ENCODE measurements around the gene TUT7. TPM values are rescaled to one million over a fixed set of nuclear protein-coding genes. Genes with fewer than 3 reads are reported as not detected.

TUT7 gene
- total RNA-seq, 1 donor from 2014 or later: 28.5 TPM

DNA sequence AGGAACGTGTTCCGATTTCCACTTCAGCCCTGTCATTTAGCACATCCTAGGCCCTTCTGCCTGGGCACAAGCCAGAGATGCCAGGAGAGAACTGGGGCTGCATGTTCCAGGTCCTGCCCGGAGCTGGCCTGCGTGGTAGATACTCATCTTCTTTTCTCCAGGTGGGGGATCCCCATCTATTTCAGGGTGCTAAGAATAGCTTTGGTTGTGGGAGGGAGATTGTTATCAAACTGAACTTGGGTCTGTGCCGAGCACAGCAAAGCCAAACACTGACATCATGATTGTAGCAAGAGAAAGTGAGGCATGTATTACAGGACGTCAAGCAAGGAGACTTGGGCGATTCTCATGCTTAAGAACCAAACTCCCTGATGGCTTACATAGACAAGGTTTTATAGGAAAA lies 113.0 kb downstream of the TUT7 start:
- Mint-ChIP-seq H3K9me3 (no peaks in the 10 kb centered on the region), H3K27ac (no peak overlapping the region), H3K4me3 (no peak overlapping the region), H3K36me3 (no peaks in the 10 kb centered on the region), H3K4me1 (peaks cover 3% of the 10 kb centered on the region), H3K27me3 (ENCODE audit: insufficient read depth, low read depth) (no peaks in the 10 kb centered on the region)
- Histone ChIP-seq H4K20me1 (ENCODE audit: low read depth) (no peaks in the 10 kb centered on the region), H3K9ac (no peak overlapping the region), H3K27ac (no peak overlapping the region), H3F3A (ENCODE audit: low read depth) (peaks cover 6% of the 10 kb centered on the region), H3K27me3 (no peaks in the 10 kb centered on the region), H3K36me3 (no peaks in the 10 kb centered on the region), H3K4me1 (peaks cover 7% of the 10 kb centered on the region), H3K79me2 (ENCODE audit: low read depth) (no peaks in the 10 kb centered on the region), H3K4me3 (no peak overlapping the region), H3K9me3 (ENCODE audit: low read depth) (no peaks in the 10 kb centered on the region), H3K4me2 (no peak overlapping the region), H2AFZ (replicated peaks) (no peak overlapping the region)
- no peak for DNase-seq (ENCODE audit: low spot score)
- TF ChIP-seq EZH2 (IDR thresholded peaks at IDR 0.05): no peak
- TF ChIP-seq EZH2phosphoT487 (IDR thresholded peaks at IDR 0.05): no peak
- TF ChIP-seq, protein P1, sequence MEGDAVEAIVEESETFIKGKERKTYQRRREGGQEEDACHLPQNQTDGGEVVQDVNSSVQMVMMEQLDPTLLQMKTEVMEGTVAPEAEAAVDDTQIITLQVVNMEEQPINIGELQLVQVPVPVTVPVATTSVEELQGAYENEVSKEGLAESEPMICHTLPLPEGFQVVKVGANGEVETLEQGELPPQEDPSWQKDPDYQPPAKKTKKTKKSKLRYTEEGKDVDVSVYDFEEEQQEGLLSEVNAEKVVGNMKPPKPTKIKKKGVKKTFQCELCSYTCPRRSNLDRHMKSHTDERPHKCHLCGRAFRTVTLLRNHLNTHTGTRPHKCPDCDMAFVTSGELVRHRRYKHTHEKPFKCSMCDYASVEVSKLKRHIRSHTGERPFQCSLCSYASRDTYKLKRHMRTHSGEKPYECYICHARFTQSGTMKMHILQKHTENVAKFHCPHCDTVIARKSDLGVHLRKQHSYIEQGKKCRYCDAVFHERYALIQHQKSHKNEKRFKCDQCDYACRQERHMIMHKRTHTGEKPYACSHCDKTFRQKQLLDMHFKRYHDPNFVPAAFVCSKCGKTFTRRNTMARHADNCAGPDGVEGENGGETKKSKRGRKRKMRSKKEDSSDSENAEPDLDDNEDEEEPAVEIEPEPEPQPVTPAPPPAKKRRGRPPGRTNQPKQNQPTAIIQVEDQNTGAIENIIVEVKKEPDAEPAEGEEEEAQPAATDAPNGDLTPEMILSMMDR (IDR thresholded peaks at IDR 0.05): no peak

DNA sequence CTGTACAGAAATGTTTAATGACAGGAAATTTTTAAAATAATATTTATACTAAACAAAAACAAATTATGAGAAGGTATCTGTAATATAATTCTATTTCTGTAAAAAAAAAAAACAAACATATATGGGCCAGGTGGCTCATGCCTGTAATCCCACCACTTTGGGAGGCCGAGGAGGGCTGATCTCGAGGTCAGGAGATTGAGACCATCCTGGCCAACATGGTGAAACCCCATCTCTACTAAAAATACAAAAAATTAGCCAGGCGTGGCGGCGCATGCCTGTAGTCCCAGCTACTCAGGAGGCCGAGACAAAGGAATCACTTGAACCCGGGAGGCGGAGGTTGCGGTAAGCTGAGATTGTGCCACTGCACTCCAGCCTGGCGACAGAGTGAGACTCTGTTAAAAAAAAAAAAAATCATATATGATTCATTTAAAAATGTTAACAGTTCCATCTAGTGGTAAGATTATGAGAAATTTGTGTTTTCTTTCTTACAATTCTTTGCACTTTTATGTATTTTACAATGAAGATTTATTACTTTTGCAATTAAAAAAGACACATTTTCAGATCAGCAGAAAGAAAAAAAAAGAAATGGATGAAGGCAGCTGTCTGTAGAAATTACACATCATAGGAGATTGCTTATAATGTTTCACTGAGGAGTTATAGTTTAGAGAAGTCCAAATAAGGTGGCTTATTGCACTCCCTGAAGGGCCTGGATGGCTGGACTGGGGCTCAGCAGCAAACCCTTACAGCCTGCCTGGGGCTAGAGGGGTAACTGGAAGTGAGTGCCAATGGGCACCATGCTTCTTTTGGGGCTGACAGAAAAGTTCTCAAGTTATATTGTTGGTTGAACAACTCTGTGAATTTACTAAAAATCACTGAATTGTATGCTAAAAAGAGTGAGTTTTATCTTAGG lies 115.1 kb downstream of the TUT7 start:
- H3K79me2 ChIP-seq (ENCODE audit: low read depth): no peaks in the 10 kb centered on the region
- H3F3A ChIP-seq (ENCODE audit: low read depth): peaks cover 6% of the 10 kb centered on the region
- no peak overlapping the region for H3K4me3 ChIP-seq
- H3K36me3 ChIP-seq: no peaks in the 10 kb centered on the region
- no peaks in the 10 kb centered on the region for H3K27me3 Mint-ChIP-seq (ENCODE audit: insufficient read depth, low read depth)
- H3K9me3 Mint-ChIP-seq: no peaks in the 10 kb centered on the region
- H3K4me2 ChIP-seq: no peak overlapping the region
- no peaks in the 10 kb centered on the region for H4K20me1 ChIP-seq (ENCODE audit: low read depth)
- no peaks in the 10 kb centered on the region for H3K9me3 ChIP-seq (ENCODE audit: low read depth)
- H3K4me3 Mint-ChIP-seq: no peak overlapping the region
- TF ChIP-seq, protein P1 (IDR thresholded peaks at IDR 0.05): no peak
- TF ChIP-seq EZH2 (IDR thresholded peaks at IDR 0.05) (no peak), EZH2phosphoT487 (IDR thresholded peaks at IDR 0.05) (no peak)
- H3K27ac ChIP-seq: no peak overlapping the region
- H3K4me1 ChIP-seq: peaks cover 7% of the 10 kb centered on the region
- H2AFZ ChIP-seq (replicated peaks): no peak overlapping the region
- no peaks in the 10 kb centered on the region for H3K27me3 ChIP-seq
- H3K9ac ChIP-seq: no peak overlapping the region
- H3K4me1 Mint-ChIP-seq: peaks cover 3% of the 10 kb centered on the region
- no peak overlapping the region for H3K27ac Mint-ChIP-seq
- no peak for DNase-seq (ENCODE audit: low spot score)
- H3K36me3 Mint-ChIP-seq: no peaks in the 10 kb centered on the region

Small RNA genes lying within 50 kb of the gene (small RNA-seq; reads per million reads assigned to genes)
- not detected for gene RN7SKP264

Other genes starting within 250 kb of the TUT7 start
- gene C9orf153, start 94.8 kb downstream of the TUT7 start, total RNA-seq (ENCODE audit: low replicate concordance): 0.25 TPM in 1 of 2 replicates, not detected in the other
- 27.9 and 42.9 TPM in 2 replicates for gene ISCA1, start 71.9 kb downstream of the TUT7 start, total RNA-seq (ENCODE audit: low replicate concordance)